GM12873 (cell line): ENCODE data around the gene ANKRD13A.

ENCODE experiments used
- TF ChIP-seq, protein P1 (sequence below): IDR thresholded peaks from 2 replicates; pipeline ENCODE4 v1.5.1; 2012; ENCODE audit warnings: low read depth, mild to moderate bottlenecking, moderate library complexity, low read length, control low read depth; ENCODE audit not compliant: insufficient read depth; ENCODE audit errors: missing control alignments

The ANKRD13A gene

GRCh38 chr12:109983432-109984142 is 15.6 kb upstream of the ANKRD13A start:
- TF ChIP-seq, protein P1, sequence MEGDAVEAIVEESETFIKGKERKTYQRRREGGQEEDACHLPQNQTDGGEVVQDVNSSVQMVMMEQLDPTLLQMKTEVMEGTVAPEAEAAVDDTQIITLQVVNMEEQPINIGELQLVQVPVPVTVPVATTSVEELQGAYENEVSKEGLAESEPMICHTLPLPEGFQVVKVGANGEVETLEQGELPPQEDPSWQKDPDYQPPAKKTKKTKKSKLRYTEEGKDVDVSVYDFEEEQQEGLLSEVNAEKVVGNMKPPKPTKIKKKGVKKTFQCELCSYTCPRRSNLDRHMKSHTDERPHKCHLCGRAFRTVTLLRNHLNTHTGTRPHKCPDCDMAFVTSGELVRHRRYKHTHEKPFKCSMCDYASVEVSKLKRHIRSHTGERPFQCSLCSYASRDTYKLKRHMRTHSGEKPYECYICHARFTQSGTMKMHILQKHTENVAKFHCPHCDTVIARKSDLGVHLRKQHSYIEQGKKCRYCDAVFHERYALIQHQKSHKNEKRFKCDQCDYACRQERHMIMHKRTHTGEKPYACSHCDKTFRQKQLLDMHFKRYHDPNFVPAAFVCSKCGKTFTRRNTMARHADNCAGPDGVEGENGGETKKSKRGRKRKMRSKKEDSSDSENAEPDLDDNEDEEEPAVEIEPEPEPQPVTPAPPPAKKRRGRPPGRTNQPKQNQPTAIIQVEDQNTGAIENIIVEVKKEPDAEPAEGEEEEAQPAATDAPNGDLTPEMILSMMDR: no peak

- TF ChIP-seq, protein P1: no peak
Observed at GRCh38 chr12:109987615-109988014, 11.6 kb upstream of the ANKRD13A start.

- TF ChIP-seq, protein P1: no peak
Observed at GRCh38 chr12:109988274-109988673, 11.0 kb upstream of the ANKRD13A start.

- TF ChIP-seq, protein P1: no peak
Observed at GRCh38 chr12:109988903-109989302, 10.3 kb upstream of the ANKRD13A start.

GRCh38 chr12:109989380-109989779 is 9.8 kb upstream of the ANKRD13A start:
- TF ChIP-seq, protein P1: no peak

DNA sequence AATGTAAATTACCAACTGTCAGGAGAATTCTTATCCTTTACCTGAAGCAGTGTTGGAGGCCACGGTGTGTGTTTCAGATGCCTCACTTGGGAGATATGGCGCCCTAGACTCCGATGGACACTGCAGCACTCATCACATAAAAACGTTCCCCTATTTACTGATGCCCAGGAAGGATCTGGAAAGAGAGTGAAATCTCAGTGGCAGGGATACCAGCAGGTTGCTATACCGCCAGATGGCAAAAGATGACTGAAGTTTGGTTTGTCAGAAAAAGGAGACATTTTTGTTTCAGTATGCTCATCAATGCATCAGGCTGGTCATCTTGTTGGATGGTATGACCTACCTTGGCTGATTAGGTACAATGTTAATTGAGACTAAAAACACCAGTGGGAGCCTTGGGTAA is 7.6 kb upstream of the ANKRD13A start:
- TF ChIP-seq, protein P1: no peak

DNA sequence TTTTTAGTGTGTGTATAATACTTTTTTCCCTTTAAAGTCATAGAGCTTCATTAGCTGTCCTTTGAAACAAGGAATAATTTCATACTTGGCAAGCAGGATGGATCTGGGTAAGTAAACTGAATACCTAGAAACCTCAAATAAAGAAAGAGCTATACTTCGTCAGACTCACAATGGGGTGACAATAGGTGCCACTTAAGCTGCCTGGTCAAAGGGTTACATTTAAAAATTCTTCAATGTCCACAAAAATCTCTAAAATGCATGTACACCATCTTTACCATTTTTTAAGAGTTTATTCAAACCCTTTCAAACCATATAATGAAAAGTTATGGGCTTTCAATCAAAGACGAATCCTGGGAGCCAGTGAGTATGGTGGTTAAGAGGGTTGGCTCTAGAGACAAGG is 6.1 kb upstream of the ANKRD13A start:
- TF ChIP-seq, protein P1: no peak
